GM12891 (cell line): ENCODE measurements around the gene MDN1.

Experiments used
- POLR2A ChIP-seq: IDR thresholded peaks from 2 replicates; pipeline ENCODE4 v1.6.1; 2011; ENCODE audit warnings: low read depth, low read length, control low read depth
- POLR2AphosphoS5 ChIP-seq: IDR thresholded peaks from 2 replicates; pipeline ENCODE4 v1.6.1; 2011; ENCODE audit warnings: low read depth, low read length, control low read depth
- POU2F2 ChIP-seq: IDR thresholded peaks from 2 replicates; pipeline ENCODE4 v1.6.1; 2011; ENCODE audit warnings: low read depth, mild to moderate bottlenecking, control low read depth, low read length, moderate library complexity
- SPI1 ChIP-seq: IDR thresholded peaks from 2 replicates; pipeline ENCODE4 v1.6.1; 2011; ENCODE audit warnings: low read depth, low read length, control low read depth
- TAF1 ChIP-seq: IDR thresholded peaks from 2 replicates; pipeline ENCODE4 v1.6.1; 2011; ENCODE audit warnings: low read depth, low read length, control low read depth

DNA sequence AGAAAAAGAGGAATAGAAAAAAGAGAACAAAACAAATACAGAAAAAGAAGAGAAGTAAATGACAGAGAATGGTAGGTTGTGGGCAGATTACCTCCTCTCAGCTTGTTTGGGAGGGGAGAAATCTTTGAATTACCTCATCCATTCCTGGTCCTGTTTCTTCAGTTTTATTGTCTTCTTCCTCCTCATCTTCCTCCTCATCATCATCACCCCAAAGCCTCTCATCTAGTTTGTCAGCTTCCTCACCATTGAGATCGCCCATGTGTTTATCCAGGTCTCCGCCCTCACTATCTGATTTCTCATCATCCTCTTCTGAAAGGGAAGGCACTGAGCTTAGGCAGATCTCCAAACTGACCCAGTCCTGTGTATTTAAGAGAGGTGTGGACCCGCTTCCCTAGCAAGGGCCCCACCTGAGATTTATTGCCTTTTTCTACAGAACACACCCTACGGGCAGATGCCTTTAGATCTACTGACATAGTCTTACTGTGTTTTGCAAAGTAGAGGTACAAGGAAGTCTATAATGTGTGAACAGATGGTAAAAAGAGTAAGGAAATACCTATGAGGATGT lies 156.9 kb downstream of the MDN1 start:
- TF ChIP-seq POLR2AphosphoS5 (no peak), POLR2A (no peak), TAF1 (no peak), POU2F2 (no peak), SPI1 (no peak)
